Epidermal melanocyte (primary cell): ENCODE measurements around the gene TRAPPC3.

Experiments used
- DNase-seq: peaks from one replicate; pipeline ENCODE4 v3.0.0; 2011; ENCODE audit warnings: low spot score; ENCODE audit not compliant: insufficient read length

TRAPPC3 gene

DNA sequence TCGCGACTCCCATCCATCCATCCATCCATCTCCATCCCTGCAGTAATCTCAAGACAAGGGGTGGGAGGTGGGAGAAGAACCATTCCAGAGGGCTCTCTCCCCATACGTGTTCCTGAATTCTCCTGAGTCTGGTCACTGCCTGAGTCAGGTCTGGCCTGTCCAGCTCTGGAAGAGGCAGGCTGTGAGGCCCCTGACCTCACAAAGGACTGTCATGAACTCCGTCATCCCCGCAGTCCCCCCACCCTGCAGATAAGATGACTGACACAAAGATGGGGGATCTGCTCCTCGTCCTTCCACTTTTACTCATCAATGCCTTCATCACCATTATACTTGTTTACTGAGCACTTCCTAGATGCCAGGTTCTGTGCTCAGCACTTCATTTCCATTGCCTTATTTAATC is 5.0 kb upstream of the TRAPPC3 start:
- no peak for DNase-seq

GRCh38 chr1:36153476-36153875 is 4.2 kb upstream of the TRAPPC3 start:
- DNase-seq = no peak

DNA sequence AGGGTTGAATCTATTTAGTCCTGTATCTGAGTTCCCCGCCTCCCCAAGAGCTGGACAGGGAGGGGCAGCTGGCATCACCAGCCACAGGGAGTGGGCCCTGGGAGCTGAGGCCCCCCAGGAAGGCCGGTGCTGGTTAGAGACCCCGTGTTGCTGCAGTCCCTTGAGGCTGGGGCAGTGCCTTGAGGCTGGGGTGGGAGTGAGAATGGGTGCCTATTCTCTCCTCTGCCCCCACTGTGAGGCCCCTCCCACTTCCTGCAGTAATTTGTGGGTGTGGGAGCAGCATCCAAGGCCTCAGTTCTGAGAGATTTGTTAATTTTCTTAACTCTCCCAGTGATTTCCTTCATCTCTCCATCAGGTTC is 2.5 kb upstream of the TRAPPC3 start:
- DNase-seq = no peak

GRCh38 chr1:36151134-36151844 is 2.0 kb upstream of the TRAPPC3 start:
- no peak for DNase-seq

GRCh38 chr1:36150296-36151133 is 1.2 kb upstream of the TRAPPC3 start:
- peak; percentile 66 for DNase-seq

DNA sequence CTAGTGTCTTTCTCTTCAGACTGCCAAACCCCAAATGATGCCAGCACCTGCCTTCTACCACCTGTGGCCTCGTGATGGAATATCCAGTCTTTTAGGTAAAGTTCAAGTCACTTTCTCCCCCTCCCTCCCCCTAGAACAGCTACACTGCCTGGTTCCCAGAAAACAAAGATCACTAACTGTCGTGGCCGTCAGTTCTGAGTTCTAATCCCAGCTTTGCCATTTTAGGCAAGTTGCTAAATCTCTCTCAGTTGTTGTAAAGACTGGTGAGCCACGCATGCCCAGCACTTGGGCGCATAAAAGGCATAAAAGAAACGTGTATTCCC is 648 bp upstream of the TRAPPC3 start:
- no peak for DNase-seq

- DNase-seq = peak; percentile 13
Observed at GRCh38 chr1:36148821-36149236, 457 bp downstream of the TRAPPC3 start.

GRCh38 chr1:36144413-36144812 is 4.9 kb downstream of the TRAPPC3 start:
- DNase-seq = no peak

DNA sequence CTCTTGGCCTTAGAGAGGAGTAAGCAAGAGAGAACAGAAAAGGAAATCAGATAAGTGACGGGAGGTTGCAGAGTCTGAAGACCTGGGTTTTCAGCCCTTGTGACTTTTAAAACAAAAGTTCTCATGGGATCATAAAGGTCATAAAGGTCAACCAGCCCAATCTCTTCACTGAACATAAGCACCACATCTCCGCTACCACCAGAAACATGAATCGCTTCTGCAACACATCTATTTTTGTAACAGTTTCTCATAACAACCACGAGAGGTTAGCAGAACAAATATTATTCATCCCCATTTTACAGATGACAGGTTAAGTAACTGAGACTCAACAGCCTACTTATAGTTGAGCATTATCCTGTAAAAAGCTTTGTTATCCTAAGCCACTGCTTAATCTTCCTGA is 5.9 kb downstream of the TRAPPC3 start:
- no peak for DNase-seq

- peak; percentile 63 for DNase-seq
Observed at GRCh38 chr1:36142121-36142520, 7.2 kb downstream of the TRAPPC3 start.

DNA sequence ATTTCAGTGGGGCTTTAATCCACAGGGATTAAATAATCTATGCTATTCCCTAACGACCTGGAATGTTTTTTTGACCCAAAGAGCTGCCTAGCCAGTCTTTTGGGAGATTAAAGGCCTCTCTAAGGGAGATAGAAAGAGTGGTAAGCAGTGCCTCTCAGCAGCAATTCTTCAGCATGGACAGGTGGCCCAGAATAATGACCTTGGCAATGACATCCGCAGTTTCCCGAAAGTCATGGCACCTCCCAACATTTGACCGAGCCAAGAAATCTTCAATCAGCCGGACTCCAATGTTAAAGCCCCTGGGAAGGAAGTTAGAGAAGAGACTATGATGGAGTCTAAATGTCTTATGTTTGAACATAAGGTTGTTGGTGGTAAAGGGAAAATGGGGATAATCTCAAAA is 9.8 kb downstream of the TRAPPC3 start:
- no peak for DNase-seq

- peak; percentile 8 for DNase-seq
Observed at GRCh38 chr1:36137776-36138175, 11.5 kb downstream of the TRAPPC3 start.

- DNase-seq = no peak
Observed at GRCh38 chr1:36137226-36137625, 12.1 kb downstream of the TRAPPC3 start.

DNA sequence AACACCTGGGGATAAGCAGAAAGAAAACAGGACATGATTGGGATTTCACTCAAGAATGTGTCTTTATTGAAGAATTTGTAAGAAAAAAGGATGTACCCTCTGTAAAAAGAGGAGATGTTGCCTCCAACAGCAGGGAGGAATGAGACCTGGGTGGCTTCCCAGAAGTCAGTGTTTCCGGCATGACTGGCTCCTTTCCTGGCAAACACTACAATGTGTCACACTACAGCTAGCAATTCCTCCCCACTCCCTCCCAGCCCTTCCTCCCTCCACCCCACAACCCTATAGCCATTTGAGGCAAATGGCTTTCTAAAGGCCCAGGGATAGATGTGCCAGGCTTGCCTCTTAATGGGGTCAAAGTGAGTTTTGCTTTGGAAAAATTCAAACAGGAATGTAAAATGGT is 12.8 kb downstream of the TRAPPC3 start:
- peak; percentile 17 for DNase-seq

DNA sequence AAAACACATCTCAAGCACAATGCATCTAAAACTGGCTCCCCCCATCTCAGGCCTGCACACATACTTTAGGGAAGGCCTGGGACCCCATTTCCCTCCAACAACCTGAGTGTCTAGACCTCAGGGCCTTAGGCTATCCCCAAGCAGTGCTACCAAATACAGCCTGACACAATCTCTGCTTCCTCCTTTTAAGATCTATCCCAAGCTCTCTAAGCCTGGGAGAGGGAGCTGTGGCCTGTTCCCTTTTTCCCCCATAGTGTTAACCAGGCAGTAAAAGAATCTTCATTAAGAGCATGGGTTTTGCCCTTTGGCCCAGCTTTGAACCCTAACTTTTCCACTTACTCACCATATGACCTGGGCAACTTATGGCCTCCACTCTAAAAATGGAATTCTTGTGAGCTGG is 13.5 kb downstream of the TRAPPC3 start:
- DNase-seq = peak; percentile 8

GRCh38 chr1:36135330-36135667 is 14.0 kb downstream of the TRAPPC3 start:
- DNase-seq = no peak

DNA sequence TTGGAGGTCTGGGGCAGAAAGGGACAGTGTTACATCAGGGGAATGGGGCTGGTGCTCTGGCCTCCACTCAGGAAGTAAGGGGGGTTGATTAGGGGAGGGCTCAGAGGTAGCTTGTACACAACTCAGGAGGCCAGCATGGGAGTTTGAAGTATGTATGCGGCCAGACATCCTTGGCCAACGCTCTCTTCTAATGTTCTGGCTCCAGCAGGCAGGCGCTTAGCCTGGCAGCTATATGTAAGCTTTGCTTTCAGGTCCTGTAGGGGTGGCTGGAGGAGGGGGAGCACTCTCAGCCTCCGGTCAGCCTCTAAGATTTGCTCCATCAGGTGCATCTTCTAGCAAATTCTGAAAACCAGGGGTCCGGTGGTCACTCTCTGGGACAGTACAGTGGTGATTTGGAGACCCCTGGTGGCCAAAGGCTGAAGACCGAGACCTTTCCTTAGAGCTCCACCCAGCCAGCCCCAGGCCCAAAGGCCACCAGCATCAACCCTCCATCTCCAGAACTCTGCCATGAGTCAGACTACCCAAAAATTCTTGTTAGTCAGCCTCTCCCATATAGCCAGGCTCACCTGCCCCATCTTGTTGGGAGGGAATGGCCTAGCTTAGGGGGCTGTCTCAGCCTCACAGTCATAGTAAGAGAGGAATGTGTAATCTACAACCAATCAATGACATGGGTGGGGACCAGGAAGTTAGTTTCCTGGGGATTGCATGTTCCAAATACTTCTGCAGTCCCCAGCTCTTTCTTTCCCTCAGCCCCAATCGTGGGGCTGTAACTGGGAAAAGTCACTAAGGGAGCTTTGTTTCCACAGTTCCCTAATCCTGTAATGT is 14.6 kb downstream of the TRAPPC3 start:
- DNase-seq = peak; percentile 67

DNA sequence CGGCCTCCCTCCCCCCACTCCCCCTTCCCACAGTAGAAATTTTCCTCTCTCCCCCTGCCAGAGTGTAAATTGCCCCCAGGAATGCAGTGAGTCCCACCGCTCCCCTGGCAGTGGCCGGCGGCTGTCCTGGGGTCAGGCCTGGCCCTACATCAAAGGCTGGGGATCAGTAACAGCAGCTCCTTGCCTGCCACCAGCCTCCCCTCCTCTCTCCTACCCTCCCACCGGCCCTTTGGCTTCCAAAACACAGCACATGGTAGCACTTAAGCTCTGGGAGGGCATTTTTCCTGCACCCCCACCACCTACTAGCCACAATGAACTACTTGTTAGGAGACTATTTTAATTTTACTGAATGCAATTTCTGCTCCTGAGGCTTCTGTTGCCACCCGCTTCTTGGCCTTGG is 15.3 kb downstream of the TRAPPC3 start:
- peak; percentile 9 for DNase-seq

- peak; percentile 87 for DNase-seq
Observed at GRCh38 chr1:36133484-36133883, 15.8 kb downstream of the TRAPPC3 start.

DNA sequence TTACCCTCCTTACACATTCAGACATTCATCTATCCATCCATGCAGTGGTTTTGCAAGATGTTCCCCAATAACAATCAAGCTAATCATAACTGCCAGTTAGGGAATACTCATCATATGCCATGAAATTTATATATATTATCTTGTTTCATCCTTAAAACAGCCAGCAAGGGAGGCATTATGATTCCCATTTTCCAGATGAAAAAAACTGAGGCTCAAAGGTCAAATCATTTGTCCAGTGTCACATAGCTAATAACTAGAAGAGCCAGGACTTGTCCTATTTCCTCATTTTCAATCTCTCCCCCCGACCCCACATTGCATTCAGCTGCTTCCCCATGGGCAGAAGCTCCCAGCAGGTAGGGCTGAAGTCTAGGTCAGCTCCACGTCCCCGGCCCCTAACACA is 17.3 kb downstream of the TRAPPC3 start:
- no peak for DNase-seq

DNA sequence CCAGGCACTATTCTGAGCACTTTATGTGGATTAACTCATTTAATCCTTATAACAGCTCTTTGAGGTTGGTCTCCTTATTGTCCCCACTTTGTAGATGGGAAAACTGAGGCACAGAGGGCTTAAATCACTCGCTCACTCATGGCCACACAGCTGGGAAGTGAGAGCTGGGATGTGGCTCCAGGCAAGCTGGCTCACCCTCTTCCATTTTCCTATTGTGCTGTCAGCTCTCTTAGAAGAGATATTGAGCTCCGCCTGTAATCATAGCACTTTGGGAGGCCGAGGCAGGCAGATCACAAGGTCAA is 20.4 kb downstream of the TRAPPC3 start:
- DNase-seq = no peak

DNA sequence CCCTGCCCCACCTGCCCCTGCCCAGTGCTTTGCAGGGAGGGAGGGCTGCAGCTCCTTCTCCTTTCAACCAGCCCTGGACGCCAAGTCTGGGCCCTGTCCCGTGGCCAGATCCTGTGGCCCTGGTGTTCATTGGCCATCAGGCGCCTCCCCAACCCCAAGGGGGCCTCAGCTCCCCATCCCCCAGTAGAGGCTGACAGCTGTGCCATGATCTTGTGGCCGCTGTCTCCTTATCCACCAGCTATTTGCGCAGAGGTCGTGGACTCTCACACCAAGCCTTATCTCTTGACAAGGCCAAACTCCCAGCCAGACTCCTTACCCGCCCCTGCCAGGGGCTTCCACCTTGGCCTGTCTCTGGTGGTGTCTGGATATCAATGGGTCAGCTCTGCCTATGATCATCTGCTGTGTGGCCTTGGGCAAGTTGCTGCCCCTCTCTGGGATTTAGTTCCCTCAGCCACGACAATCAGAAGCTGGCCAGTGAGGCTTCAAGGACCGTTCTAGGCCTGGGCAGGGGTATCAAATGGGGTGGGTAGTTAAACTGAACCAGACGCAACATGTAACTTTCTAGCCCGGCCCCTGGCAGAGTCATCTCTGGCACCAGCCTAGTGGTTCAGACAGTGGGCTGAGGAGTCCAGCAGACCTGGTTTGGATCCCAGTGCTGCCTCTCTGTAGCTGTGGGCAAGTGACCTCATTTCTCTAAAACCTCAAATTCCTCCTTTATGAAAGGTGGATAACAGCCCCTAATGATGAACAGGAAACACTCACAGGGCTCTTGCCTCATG is 21.0 kb downstream of the TRAPPC3 start:
- peak; percentile 14 for DNase-seq
